Upper lobe of left lung (tissue), 6 donors: ENCODE results near the gene SLC5A1. TPM values are rescaled to one million over a fixed set of nuclear protein-coding genes. Genes with fewer than 3 reads are reported as not detected.
A peak's percentile ranks its signal among the peaks of the same experiment; 100 is the strongest.

Experiments
- ATAC-seq, 2 donors: fragments of 200-7000 bp; cut with Tn5 transposase; one replicate each; pipeline ENCODE4 v1.9.1; 2022; ENCODE audit warnings: mild to moderate bottlenecking in 2 of 2, moderate library complexity in 2 of 2; ENCODE audit not compliant: low FRiP score in 2 of 2
- DNase-seq, 2 donors: peaks; one replicate each; pipeline ENCODE4 v3.0.0-alpha.2; 2019 to 2020
- H3K27ac ChIP-seq, 4 donors: fragments of 200-600 bp; sonication (generic); one replicate each; pipeline ENCODE4 v1.5.1; 2016 to 2019
- H3K27me3 ChIP-seq, 4 donors: fragments of 200-600 bp; sonication (generic); one replicate each; pipeline ENCODE4 v1.5.1; 2017 to 2019
- H3K36me3 ChIP-seq, 4 donors: fragments of 200-600 bp; sonication (generic); one replicate each; pipeline ENCODE4 v1.5.1; 2016 to 2019
- H3K4me1 ChIP-seq, 4 donors: fragments of 200-600 bp; sonication (generic); one replicate each; pipeline ENCODE4 v1.5.1; 2018 to 2019
- H3K4me3 ChIP-seq, 4 donors: fragments of 200-600 bp; sonication (generic); one replicate each; pipeline ENCODE4 v1.5.1; 2017 to 2019; ENCODE audit warnings: mild to moderate bottlenecking in 2 of 4, moderate library complexity in 1 of 4
- H3K9me3 ChIP-seq, 4 donors: fragments of 200-600 bp; sonication (generic); one replicate each; pipeline ENCODE4 v1.5.1; 2018 to 2019
- EP300 ChIP-seq, 4 donors: sonication (generic); formaldehyde crosslinking; IDR thresholded peaks; one replicate each; pipeline ENCODE4 v1.5.1; 2017; ENCODE audit warnings: antibody characterized with exemption in 4 of 4, control low read depth in 2 of 4
- POLR2A ChIP-seq, 4 donors: fragments of 450-650 bp; IDR thresholded peaks; one replicate each; pipeline ENCODE4 v1.5.1; 2016 to 2017; ENCODE audit warnings: antibody characterized with exemption in 4 of 4, mild to moderate bottlenecking in 2 of 4
- POLR2AphosphoS5 ChIP-seq, 2 donors: sonication (generic); formaldehyde crosslinking; IDR thresholded peaks; one replicate each; pipeline ENCODE4 v1.5.1; 2017; ENCODE audit warnings: antibody characterized with exemption in 2 of 2
- WGBS, 2 donors: methylation state at CpG; one replicate each; pipeline ENCODE4 v1.1.5; 2017 to 2018; 5-methylcytosine and 5-hydroxymethylcytosine counted together
- total RNA-seq, 6 donors: library from RNA; depleted of rRNA in 4 of 6; stranded (reverse); fragments of >200 nt in 4 of 6; gene quantifications; one replicate each; pipeline versions ENCODE4 v1.1.0 to v1.2.1, GENCODE V29; 2016 to 2021
- TF ChIP-seq, protein P1 (sequence below), 6 experiments: fragments of 450-650 bp in 4 of 6; fragments of 200-600 bp in 2 of 6; sonication (generic) in 2 of 6; IDR thresholded peaks; one replicate each; pipeline ENCODE4 v1.5.1; 2016 to 2019; ENCODE audit warnings: antibody characterized with exemption in 6 of 6
- donor health status: DM: no; HTN: no; CAD: no; lungs with moderate emphysema.
- donor health status: DM: no; HTN: yes; CAD: no; lungs with severe emphysema.

SLC5A1 gene
- total RNA-seq, 6 donors from 2014 or later, result 1.1 to 10.0 (median 2.0) TPM; not detected in 1

DNA sequence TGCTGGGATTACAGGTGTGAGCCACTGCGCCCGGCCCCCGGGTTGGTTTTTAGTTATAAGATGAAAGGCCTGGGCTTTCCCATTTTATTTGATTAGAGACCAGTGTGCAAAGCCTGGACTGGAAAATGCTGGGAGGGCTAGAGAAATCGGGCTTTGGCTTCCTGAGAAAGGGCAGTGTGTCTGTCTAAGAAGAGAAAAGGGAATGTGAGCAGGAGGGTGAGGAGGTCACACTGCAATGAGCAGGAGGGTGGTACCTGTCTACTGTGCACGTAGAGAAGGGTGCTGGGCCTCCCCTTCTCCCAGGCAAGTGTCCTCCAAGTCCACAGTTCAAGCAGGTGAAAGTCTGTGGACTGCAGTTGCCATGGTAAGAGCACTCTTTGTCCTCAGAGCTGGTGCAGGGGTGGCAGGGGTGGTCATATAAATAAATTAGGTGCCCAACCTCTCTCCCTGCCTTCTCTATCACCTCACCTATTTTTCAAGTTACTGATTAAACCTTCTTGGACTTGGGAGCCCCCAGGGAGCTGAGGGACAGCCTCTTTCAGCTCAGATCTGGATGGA is 30.8 kb downstream of the SLC5A1 start:
- DNase-seq (peak in 1 of 2 donors; percentile 8), ATAC-seq (no peak)
- Histone ChIP-seq H3K4me3 (no peak overlapping the region), H3K36me3 (no peaks in the 10 kb centered on the region), H3K9me3 (no peaks in the 10 kb centered on the region), H3K27ac (no peak overlapping the region), H3K4me1 (no peaks in the 10 kb centered on the region), H3K27me3 (no peaks in the 10 kb centered on the region)
- WGBS, 2 donors, result 72 to 74% methylated on average over 5 of the region's 5 CpGs
- TF ChIP-seq POLR2AphosphoS5 (IDR thresholded peaks at IDR 0.05), result no peak
- TF ChIP-seq, protein P1, sequence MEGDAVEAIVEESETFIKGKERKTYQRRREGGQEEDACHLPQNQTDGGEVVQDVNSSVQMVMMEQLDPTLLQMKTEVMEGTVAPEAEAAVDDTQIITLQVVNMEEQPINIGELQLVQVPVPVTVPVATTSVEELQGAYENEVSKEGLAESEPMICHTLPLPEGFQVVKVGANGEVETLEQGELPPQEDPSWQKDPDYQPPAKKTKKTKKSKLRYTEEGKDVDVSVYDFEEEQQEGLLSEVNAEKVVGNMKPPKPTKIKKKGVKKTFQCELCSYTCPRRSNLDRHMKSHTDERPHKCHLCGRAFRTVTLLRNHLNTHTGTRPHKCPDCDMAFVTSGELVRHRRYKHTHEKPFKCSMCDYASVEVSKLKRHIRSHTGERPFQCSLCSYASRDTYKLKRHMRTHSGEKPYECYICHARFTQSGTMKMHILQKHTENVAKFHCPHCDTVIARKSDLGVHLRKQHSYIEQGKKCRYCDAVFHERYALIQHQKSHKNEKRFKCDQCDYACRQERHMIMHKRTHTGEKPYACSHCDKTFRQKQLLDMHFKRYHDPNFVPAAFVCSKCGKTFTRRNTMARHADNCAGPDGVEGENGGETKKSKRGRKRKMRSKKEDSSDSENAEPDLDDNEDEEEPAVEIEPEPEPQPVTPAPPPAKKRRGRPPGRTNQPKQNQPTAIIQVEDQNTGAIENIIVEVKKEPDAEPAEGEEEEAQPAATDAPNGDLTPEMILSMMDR (IDR thresholded peaks at IDR 0.05), result no peak
- no peak for TF ChIP-seq POLR2A (IDR thresholded peaks at IDR 0.05)
- TF ChIP-seq EP300 (IDR thresholded peaks at IDR 0.05), result no peak

DNA sequence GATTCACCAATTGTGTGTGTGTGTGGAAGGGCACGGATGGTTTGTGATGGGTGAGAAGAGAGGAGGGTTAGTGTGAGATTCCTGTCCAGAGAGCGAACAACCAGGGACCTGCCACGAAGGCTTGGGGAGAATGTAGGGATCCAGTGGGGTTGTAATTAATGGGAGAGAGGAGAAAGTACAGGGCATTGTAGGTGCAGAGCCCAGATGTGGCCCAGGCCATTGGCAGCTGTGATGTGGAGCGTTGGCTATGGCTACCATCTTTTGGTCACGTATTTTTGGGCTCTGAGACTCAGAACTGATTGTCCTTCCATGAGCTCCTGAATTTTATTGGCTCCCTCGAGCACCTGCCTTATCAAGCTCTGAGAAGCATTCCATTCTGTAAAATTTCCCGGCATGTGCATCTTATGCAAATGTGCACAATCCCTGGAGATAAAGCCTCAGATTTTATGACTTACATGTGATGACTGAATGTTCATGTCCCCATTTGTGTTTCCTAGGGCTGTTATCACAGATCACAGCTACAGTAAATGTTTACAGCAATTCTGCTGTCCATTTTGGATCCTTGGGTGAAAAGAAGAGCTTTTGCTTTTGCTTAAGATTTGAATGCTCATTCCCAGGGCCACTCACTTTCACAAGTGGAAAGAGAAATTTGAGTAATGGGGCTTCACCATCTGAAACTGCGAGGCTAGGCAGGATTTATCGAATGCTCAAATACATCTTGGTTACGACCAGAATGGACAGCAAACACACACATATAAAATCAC is 33.1 kb downstream of the SLC5A1 start:
- H3K4me1 ChIP-seq, result no peaks in the 10 kb centered on the region
- no peak for ATAC-seq
- no peak overlapping the region for H3K27ac ChIP-seq
- no peaks in the 10 kb centered on the region for H3K27me3 ChIP-seq
- no peaks in the 10 kb centered on the region for H3K9me3 ChIP-seq
- H3K36me3 ChIP-seq, result no peaks in the 10 kb centered on the region
- 78 to 82% methylated on average over 10 of the region's 10 CpGs for WGBS, 2 donors
- H3K4me3 ChIP-seq, result no peak overlapping the region
- no peak for DNase-seq
- TF ChIP-seq, protein P1 (IDR thresholded peaks at IDR 0.05), result no peak
- TF ChIP-seq POLR2AphosphoS5 (IDR thresholded peaks at IDR 0.05), result no peak
- TF ChIP-seq POLR2A (IDR thresholded peaks at IDR 0.05), result no peak
- no peak for TF ChIP-seq EP300 (IDR thresholded peaks at IDR 0.05)

DNA sequence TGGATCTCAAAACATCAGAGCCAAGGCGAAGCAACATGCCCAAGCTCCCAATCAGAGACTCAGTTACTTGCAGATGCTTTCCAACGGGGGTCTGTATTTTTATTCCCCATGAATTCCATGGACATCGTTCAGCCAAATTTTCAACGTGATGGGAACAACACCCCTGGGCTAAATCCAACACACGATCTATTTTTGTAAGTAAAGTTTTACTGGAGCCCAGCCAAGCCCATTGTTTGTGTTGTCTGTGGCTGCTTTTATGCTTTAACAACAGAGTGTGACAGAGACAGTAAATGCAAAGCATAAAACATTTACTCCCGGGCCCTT is 33.7 kb downstream of the SLC5A1 start:
- H3K4me3 ChIP-seq, result no peak overlapping the region
- DNase-seq, result no peak
- H3K27me3 ChIP-seq, result no peaks in the 10 kb centered on the region
- no peaks in the 10 kb centered on the region for H3K36me3 ChIP-seq
- TF ChIP-seq POLR2AphosphoS5 (IDR thresholded peaks at IDR 0.05) (no peak), EP300 (IDR thresholded peaks at IDR 0.05) (no peak), POLR2A (IDR thresholded peaks at IDR 0.05) (no peak)
- TF ChIP-seq, protein P1 (IDR thresholded peaks at IDR 0.05), result no peak
- H3K4me1 ChIP-seq, result no peaks in the 10 kb centered on the region
- 30 to 36% methylated on average over 6 of the region's 6 CpGs for WGBS, 2 donors
- no peak overlapping the region for H3K27ac ChIP-seq
- no peak for ATAC-seq
- H3K9me3 ChIP-seq, result no peaks in the 10 kb centered on the region

DNA sequence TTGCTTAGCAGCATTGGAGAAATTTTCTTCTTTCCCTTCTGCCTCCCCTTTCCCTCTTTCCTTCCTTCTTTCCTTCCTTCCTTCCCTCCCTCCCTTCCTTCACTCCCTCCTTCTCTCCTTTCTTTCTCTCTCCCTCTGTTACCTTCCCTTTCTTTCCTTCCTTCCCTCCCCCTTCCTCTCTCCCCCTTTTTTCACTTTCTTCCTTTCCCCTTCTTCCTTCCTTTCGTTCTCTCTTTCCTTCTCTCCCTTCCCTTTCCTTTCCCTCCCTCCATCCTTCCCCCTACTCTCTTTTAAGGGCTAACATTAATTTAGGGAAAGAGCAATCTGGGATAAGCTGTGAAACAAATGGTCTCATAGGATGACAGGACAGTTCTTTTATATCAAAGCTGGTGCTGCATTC is 34.1 kb downstream of the SLC5A1 start:
- Histone ChIP-seq H3K4me1 (no peaks in the 10 kb centered on the region), H3K9me3 (no peaks in the 10 kb centered on the region), H3K27ac (no peak overlapping the region), H3K27me3 (no peaks in the 10 kb centered on the region), H3K36me3 (no peaks in the 10 kb centered on the region), H3K4me3 (no peak overlapping the region)
- TF ChIP-seq, protein P1 (IDR thresholded peaks at IDR 0.05), result no peak
- TF ChIP-seq POLR2A (IDR thresholded peaks at IDR 0.05) (no peak), POLR2AphosphoS5 (IDR thresholded peaks at IDR 0.05) (no peak), EP300 (IDR thresholded peaks at IDR 0.05) (no peak)
- 42 to 65% methylated on average over 1 of the region's 1 CpG for WGBS, 2 donors
- DNase-seq (no peak), ATAC-seq (no peak)
